ENCODE measurements around the gene RBM39. TPM values are rescaled to one million over a fixed set of nuclear protein-coding genes. Genes with fewer than 3 reads are reported as not detected.
A peak's percentile ranks its signal among the peaks of the same experiment; 100 is the strongest.

The RBM39 gene
- total RNA-seq, 2 donors from 2014 or later: 276 to 332 TPM

DNA sequence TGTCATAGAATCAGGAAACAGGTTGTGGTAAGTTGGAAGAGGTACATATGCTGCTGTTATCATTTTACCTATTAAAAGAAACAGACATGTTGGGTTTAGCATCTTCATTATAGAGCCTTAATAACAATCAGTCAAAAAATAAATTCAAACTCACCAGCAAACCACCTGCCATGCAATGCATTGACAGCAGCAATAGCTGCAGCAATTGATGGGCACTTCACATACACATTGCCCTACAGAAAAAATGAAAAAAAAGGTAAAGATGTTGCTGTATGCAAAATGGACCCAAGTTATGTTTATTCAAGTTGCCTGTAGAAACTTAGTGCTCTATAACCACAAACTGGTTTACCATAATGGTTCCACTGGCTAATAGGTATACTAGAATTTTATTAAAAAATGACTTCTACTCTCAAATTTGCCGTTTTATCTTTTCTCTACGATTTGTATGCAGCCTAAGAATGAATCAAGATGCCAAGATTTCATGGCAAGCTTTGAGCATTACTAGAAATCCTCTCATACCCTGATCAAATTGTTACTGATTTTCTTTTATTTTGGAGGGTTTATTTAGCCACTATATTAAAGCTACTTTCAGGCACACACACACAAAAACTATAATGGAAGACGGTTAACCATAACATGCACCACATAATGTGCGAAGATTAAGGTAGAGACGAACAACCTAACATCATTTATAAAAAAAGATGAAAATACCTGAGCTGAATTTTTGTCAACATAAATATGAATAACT is 37.4 kb downstream of the RBM39 start:
- no peak for DNase-seq
- Mint-ChIP-seq H3K27ac (no peak overlapping the region), H3K36me3 (ENCODE audit: low read depth) (peaks cover 66% of the 10 kb centered on the region), H3K27me3 (ENCODE audit: insufficient read depth) (no peaks in the 10 kb centered on the region), H3K4me3 (no peak overlapping the region), H3K9me3 (no peaks in the 10 kb centered on the region), H3K4me1 (peaks cover 8% of the 10 kb centered on the region)
- Histone ChIP-seq H3K36me3 (ENCODE audit: control insufficient read depth, insufficient read depth, low read length) (peaks cover 86% of the 10 kb centered on the region), H3K9ac (ENCODE audit: extremely low read depth, low read length, poor library complexity, severe bottlenecking) (no peak overlapping the region), H3K4me3 (ENCODE audit: low read length) (no peak overlapping the region), H3K4me1 (ENCODE audit: control insufficient read depth, insufficient read depth, low read length) (peaks cover 3% of the 10 kb centered on the region), H3K27ac (ENCODE audit: low read depth, low read length) (no peak overlapping the region), H3K27me3 (ENCODE audit: control insufficient read depth, insufficient read depth, low read length, poor library complexity, severe bottlenecking) (no peaks in the 10 kb centered on the region), H3K9me3 (ENCODE audit: control insufficient read depth, low read length) (no peaks in the 10 kb centered on the region)
- WGBS, 2 experiments (ENCODE audit: insufficient coverage in 1 of 2, insufficient read length in 1 of 2): 99 to 100% methylated on average over 2 to 5 of the region's 5 CpGs
- TF ChIP-seq CTCF (conservative IDR thresholded peaks at IDR 0.05): no peak

DNA sequence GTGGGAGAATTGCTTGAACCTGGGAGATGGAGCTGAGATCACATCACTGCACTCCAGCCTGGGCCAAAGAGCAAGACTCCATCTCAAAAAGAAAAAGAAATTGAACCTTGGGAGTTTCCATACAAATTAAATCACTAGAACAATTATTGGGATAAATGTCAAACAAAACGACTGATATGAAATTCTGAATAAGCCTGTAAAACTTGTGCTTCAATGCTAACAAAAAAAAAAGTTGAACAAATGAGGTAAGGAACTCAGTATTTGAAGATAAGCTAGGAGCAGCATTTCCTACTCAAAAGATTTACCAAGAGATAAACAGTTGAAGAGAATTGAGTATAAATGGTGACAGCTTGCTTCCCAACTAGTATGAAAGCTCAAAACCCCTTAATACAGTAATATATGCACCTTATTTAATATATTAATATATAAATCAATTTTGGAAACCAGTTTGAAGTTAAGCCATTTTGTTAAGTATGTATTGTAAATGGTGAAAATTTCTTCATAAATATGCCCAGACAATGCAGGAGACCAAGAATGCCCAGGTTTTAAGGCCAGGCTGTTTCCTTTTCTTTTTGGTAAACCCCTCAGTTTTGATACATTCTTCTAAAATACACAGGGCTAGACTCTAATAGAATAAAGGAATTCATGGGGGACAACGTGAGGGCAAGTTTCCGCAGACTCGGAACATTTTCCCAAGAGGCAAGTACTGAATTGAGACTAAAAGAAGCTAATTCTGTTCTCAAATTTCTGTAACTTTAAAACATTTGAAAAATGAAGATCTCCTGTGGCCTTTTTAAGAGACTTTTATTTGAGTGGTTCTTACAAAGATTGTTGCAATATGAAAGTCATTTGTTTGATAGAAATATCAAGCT is 39.0 kb downstream of the RBM39 start:
- peaks cover 3% of the 10 kb centered on the region for H3K4me1 ChIP-seq (ENCODE audit: control insufficient read depth, insufficient read depth, low read length)
- WGBS, 2 experiments (ENCODE audit: insufficient coverage in 1 of 2, insufficient read length in 1 of 2): 92% methylated on average over 4 of the region's 4 CpGs; no CpG with 5 or more reads in 1 of the 2 experiments
- no peaks in the 10 kb centered on the region for H3K9me3 Mint-ChIP-seq
- H3K9me3 ChIP-seq (ENCODE audit: control insufficient read depth, low read length): no peaks in the 10 kb centered on the region
- no peak overlapping the region for H3K4me3 Mint-ChIP-seq
- TF ChIP-seq CTCF (conservative IDR thresholded peaks at IDR 0.05): no peak
- peaks cover 60% of the 10 kb centered on the region for H3K36me3 Mint-ChIP-seq (ENCODE audit: low read depth)
- peak overlapping the region; percentile 44 for H3K27ac Mint-ChIP-seq
- no peak overlapping the region for H3K27ac ChIP-seq (ENCODE audit: low read depth, low read length)
- peaks cover 69% of the 10 kb centered on the region for H3K36me3 ChIP-seq (ENCODE audit: control insufficient read depth, insufficient read depth, low read length)
- no peaks in the 10 kb centered on the region for H3K27me3 Mint-ChIP-seq (ENCODE audit: insufficient read depth)
- no peak overlapping the region for H3K9ac ChIP-seq (ENCODE audit: extremely low read depth, low read length, poor library complexity, severe bottlenecking)
- H3K27me3 ChIP-seq (ENCODE audit: control insufficient read depth, insufficient read depth, low read length, poor library complexity, severe bottlenecking): no peaks in the 10 kb centered on the region
- no peak overlapping the region for H3K4me3 ChIP-seq (ENCODE audit: low read length)
- H3K4me1 Mint-ChIP-seq: peaks cover 14% of the 10 kb centered on the region
- DNase-seq: no peak

- Mint-ChIP-seq H3K36me3 (ENCODE audit: low read depth) (peaks cover 56% of the 10 kb centered on the region), H3K27me3 (ENCODE audit: insufficient read depth) (no peaks in the 10 kb centered on the region), H3K9me3 (no peaks in the 10 kb centered on the region), H3K27ac (peak overlapping the region; percentile 80), H3K4me3 (no peak overlapping the region), H3K4me1 (peaks cover 21% of the 10 kb centered on the region)
- Histone ChIP-seq H3K9me3 (ENCODE audit: control insufficient read depth, low read length) (no peaks in the 10 kb centered on the region), H3K36me3 (ENCODE audit: control insufficient read depth, insufficient read depth, low read length) (peaks cover 61% of the 10 kb centered on the region), H3K27me3 (ENCODE audit: control insufficient read depth, insufficient read depth, low read length, poor library complexity, severe bottlenecking) (no peaks in the 10 kb centered on the region), H3K4me1 (ENCODE audit: control insufficient read depth, insufficient read depth, low read length) (peaks cover 3% of the 10 kb centered on the region), H3K27ac (ENCODE audit: low read depth, low read length) (no peak overlapping the region), H3K4me3 (ENCODE audit: low read length) (no peak overlapping the region), H3K9ac (ENCODE audit: extremely low read depth, low read length, poor library complexity, severe bottlenecking) (no peak overlapping the region)
- TF ChIP-seq CTCF (conservative IDR thresholded peaks at IDR 0.05): no peak
- DNase-seq: peak; percentile 51
- 98% methylated on average over 10 to 11 of the region's 12 CpGs for WGBS, 2 experiments (ENCODE audit: insufficient coverage in 1 of 2, insufficient read length in 1 of 2)
Observed at GRCh38 chr20:35702051-35702823, 39.8 kb downstream of the RBM39 start.

Data from endodermal cell (in vitro differentiated cells).